ENCODE data around the gene ANKEF1.
"Not testable (repeated sequence)": the region's sequence is repeated elsewhere in the genome, so short reads cannot be mapped to it uniquely, and the experiment has no call there.

Gene ANKEF1

DNA sequence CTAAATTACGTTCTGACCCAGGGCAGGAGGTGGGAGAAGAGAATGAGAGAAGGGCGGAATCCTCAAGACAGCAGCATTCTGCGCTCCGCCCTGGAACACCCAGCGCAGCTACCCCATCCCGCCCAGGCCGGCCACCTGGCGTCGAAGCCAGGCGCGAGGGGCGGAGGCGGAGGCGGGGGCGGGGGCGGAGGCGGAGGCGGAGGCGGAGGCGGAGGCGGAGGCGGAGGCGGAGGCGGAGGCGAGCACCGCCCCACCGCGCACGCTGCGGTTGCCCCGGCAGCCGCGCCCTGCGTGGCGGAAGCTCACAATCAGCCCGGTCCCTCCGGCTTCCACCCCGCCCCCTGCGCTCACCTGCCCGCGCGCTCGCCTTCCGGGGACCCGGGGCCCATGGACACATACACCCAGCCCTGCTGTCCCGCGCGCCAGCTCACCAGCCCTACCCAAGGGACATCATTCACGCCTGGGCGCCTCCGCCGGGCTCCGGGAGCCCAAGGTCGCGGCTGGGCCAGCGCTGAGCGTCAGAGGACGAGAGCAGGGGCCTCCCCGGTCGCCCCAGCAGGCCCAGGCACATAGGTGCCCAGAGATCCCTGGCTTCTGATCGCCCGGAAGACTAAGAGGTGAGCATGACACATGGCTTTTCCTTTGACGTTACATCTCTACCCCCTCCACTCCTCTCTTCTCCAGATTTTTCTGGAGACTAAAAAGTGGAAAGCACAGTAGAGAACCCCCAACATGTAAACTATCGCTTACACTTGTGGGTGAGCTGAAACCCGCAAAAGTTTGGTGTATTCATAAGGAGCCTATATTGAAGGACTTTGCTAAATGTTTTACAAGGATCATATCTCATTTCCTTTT lies at the start of gene ANKEF1:
Gene ANKEF1 (plus strand): TSS at position 271 of the 855 bp plus-strand sequence. CDS start 3,315 bp downstream, outside the sequence.
- peak; percentile 62 for DNase-seq

DNA sequence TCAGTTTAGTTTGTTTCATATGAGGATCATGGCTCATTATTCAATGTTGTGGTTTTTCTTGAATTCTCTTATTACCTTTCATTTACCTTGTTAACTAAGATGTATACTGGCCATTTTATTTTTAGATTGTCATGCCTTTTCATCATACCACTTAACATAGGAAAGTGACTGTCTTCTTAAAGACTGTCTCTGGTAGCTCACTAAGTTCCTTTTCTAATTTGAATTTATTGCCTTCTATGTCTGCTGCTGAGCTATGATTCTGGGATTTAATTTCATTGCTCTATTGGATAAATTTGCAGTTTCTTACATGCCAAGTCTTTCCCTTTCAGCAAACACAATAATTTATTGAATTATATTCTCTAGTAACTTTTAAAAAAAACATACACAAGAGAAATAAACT lies 49.5 kb upstream of the ANKEF1 start:
- no peak for DNase-seq

DNA sequence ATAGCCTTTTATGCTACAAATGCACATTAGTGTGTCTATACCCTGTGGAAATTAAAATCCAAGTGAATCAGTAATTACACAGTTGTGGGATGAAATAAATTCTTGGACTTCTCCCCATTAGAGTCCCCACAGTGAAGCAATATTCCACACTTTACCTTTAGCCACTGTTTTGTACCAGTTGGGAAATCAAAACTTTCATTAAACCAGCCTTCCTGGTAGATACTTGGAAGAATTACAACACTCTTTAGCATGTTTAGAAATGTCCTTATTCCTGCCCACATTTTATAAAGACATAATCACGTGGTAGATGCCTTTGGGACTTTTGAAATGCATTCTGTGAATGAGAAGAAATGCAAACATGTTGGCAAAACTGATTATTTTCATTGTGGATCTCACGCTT lies 49.0 kb upstream of the ANKEF1 start:
- DNase-seq, result no peak

DNA sequence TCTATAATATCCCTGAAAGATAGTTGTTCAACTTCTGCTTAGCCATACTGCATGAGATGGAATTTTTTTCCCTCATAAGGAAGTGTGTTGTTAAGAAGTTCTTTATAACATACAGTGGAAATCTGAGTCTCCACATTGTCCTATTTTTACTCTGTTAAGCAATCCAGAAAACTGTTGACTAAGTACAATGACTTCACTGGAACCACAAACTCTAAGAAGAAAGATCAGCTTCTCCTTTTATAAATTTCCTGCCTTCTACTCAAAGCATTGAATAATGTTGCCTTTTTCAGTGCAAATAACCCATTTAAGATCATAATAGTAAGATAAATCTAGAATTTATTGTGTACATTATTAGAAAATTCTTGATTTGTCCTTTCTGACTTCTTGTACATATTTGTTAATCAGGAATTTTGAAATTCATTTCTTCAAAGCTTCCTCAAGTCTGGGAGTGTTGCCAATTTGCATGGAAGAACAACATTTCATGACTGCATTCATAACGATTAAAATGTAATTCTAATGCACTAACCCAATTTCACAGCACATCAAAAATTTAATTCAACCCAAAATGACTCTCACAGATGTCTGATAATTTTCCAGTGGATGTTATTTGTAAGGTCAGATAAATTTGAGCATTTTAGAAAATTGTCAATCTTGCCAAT lies 45.6 kb upstream of the ANKEF1 start:
- DNase-seq, result peak; percentile 94

DNA sequence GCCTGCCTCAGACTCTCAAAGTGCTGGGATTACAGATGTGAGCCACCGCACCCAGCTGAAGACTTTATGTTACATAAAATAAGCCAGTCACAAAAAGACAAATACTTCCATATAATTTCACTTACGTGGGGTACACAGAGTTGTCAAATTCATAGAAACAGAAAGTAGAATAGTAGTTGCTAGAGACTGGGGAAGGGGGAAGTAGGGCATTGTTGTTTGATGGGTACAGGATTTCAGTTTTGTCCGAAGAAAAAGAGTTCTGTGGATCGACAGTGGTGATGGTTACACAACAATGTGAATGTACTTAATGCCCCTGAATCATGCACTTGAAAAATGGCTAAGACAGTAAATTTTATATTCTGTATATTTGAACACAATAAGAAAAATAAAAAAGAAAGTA lies 41.6 kb upstream of the ANKEF1 start:
- peak; percentile 92 for DNase-seq

DNA sequence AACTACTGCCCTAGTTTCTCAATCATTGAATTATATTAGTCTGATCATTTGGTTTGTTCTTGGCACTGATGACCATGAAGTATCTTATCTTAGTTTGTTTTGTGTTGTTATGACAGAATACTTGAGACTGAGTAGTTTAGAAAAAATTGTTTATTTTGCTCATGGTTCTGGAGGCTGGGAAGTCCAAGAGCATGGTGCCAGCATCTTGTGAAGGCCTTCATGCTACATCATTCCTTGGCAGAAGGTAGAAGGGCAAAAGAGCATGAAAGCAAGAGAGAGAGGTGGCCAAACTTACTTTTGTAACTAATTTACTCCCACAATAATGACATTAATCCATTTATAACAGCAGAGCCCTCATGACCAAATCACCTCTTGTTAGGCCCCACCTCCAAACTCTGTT lies 40.1 kb upstream of the ANKEF1 start:
- DNase-seq, result no peak

DNA sequence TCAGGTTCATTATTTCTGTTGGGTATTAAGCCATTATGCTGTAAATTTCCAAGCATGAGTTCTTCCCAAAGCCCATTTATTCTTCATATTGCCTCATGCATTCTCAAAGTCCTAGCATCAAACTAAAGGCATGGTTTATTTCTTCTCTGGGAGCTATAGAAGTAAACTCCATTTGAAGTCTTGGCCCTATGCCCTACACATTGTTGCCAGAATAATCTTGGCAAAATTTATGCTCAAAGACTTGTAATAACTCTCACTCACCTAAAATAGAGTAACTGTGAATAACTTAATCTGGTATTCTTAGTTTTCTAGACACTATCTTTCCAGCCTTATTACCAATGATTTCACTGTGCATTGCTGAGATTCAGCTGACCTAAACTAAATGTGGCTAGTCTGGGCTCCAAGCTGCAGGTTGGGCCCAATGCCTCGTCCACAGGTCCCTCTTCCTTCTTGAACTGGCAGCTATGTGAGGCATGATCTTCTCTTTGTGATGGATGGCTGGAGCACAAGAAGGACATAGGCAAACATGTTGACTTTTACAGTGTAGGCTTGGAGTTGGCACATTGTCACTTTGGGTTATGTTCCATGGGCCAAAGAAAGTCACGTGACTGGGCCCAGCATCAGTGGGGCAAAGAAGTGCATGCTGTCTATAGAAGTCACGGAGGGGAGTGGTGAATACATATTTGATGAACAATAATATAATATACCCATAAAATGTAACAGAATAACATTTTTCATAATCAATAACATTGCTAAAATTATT lies 39.1 kb upstream of the ANKEF1 start:
- no peak for DNase-seq

DNA sequence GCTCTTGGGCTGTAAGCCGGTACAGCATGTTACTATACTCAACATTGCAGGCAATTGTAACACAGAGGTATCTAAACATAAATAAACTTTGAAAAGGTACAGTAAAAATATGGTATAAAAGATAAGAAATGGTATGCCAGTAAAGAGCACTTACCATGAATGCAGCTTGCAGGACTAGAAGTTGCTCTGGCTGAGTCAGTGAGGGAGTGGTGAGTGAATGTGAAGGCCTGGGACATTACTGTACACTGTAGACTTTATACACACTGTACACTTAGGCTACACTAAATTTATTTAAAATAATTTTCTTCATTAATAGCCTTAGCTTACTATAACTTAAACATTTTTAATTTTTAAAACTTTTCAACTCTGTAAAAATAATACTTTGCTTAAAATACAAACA lies 37.8 kb upstream of the ANKEF1 start:
- DNase-seq, result no peak

DNA sequence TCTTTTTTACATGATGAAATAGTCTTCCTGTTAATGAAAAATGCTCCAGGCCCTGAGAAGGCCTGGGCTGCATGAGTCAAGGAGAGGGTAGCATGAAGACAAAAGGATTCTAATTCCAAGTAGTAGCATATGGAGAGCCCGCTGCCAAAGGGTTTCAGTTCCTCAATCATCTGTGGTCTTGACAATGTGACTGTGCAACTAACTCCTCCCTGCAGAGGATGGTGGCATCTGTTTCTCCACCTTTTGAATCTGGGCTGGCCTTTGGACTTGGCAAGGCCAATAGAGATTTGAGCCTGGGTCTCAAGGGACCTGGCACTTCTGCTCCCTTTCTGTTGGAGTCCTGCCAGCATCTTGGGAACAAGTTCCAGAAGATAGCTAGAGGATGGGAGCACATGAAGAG lies 35.1 kb upstream of the ANKEF1 start:
- peak; percentile 99 for DNase-seq

DNA sequence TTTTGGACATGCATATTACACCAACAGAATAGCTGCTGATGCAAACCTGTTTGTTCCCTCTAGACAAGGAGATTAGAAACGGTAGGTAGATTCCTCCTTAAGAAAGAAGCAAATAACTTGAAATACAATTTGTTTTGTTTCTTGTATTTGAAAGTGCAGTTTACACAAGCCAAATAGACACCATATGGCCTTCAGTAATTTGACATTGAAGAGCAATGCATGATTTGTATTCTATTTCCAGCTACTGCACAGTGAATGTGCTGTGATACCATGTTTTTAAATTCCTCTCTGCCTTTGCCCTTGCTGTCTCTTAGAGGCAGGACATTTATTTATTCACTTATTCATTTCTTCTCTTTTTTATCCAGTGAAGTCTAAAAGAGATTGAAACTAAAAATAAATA lies 31.9 kb upstream of the ANKEF1 start:
- DNase-seq, result no peak

DNA sequence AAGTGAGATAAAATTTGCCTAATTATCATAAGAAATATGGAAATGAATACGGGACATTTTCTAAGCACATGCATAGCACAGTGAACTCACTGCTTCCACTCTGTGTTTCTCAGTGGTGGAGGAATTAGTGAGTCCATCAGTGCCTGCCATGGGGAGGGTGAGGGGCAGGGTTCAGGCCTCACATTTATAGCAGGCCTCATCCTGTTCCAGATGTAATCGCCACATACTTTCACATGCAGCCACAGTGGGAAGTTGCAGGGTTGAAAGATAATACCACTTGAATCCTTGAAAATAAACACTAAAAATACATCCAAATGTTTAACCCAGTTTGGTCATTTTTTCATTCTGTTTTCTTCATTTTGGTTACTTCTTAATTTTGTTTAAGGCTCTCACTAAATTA lies 29.9 kb upstream of the ANKEF1 start:
- DNase-seq, result peak; percentile 81

DNA sequence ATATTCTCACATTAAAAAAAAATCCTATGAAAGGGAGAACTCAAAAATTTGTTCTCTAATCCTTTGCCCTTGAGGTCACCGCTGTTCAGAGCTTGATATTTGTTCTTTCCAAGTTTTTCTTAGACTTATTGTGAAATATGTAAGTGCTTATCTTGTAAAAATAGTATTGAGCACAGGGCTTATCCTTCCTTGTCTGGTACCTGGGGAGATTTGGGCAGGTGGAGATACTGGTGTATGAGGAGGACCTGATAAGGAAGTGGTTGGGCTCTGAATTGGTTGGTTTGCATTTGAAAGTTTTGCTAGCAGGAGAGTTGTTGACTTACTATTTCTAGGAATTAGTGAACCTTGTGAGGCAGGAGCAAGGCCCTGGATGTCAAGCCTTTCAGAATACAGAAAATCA lies 28.9 kb upstream of the ANKEF1 start:
- DNase-seq, result peak; percentile 14

DNA sequence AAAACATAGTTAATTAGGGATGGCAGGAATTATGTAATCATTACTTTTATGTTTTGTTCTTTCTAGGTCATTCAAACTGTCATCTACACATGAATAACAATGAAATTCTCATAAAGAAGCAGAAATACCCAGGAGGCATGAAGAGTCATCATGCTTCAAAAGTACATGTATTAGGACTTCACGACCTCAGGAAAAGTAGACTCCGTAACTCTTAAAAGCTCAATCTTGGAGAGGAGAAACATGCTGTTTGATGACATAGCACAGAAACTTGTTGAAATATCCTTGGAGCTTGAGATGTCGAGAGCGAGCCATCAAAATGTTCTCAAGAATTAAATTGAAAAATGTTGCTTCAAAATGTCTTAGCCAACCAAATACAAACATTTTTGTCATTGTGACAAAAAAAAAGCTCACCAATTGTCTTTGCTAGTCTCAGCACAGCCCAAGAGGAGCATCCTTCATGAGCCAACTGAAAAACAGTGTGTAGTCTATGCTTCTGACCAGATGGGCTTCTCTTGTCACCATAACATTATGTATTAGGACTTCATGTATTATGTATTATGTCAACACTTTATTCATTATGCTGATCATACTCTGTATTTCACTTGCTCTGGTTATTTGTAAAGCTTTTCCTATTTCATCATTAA lies 28.2 kb upstream of the ANKEF1 start:
- DNase-seq, result no peak

DNA sequence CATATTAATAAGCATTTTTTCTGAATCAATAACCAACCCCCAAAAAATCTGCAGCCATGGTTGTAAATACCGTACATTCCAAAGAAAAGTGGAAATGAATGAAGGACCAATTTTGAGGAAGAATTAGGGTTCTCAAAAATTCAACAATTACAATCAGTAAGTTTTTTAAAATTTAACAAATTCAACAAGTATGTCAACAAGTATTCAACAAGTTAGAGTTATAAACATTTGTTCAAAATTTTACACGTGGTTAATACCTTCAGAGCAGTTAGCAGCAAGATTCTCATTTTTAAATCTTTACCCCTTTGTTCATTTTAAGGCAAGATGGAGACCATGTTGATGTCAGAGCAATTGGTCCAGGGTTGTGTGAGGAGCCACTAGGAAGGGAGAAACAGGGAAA lies 27.6 kb upstream of the ANKEF1 start:
- DNase-seq, result no peak

DNA sequence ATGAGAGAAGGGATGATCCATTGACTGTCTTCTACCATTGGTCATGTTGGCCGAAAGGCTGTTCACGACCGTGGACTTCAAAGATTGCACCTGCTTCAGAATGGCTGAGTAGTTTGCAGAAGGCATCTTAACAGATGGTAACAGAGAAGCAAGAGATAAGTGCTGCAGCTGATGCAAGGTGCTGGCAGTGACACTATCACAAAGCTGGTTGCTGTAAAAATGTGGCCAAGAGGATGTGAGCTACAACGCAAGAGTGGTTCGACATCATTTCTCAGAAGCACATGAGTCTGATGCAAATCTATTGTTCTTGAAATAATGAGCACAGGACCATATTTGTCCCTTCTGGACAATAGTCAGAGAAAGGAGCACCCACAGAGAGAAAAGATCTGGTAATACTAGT lies 27.0 kb upstream of the ANKEF1 start:
- no peak for DNase-seq

DNA sequence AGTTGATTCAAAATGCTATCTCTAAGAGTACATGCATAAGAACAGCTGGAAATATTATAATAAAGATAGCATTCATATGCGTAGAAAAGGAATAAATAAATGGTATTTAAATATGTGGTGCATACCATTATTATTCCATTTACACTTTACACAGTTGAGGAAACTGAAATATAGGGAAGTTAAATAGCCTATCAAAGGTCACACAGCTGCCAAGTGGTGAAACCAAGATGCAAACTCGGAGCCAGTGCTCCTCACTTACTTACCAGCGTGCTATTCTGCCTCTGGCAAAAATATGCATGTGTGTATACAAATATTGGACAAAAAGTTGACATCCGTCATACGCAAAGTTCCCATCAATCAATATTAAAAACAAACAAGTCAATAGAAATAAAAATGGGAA lies 22.3 kb upstream of the ANKEF1 start:
- DNase-seq, result peak; percentile 50

DNA sequence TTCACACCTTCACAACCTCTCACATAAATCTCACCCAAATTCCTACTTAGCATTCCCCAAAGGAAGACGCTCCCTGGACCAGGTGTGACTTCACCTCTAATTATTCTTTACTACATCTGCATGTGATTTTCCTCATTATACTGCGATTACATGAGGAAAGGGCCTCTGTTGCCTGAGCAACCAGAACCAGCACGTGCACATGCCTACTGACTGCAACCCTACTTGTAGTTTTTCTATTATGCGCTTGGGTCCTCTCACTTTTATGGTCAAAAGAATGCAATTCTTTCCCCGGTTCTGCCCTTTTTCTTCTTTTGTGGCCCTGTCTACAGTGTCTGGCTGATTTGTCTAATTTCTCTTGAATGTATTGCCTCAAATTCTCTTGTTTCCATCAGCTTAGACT lies 20.4 kb upstream of the ANKEF1 start:
- no peak for DNase-seq

DNA sequence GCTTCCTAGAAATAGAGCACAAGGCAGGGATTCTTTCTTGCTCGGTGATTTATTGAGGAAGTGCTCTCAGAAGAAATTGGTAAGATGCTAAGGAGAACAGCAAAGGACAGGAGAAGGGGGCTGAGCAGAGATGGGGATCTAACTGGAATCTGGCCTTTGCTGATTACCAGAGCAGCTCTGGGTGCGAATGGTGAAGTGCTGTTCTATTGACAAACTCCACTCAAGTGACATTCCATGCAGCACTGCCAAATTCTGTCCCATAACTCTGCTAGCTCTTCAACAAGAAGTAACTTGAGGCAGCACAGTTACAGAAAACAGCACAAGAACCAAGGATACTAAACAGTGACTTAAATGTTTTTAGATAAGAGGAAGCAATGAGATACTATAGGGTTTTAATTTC lies 13.8 kb upstream of the ANKEF1 start:
- DNase-seq, result peak; percentile 52

DNA sequence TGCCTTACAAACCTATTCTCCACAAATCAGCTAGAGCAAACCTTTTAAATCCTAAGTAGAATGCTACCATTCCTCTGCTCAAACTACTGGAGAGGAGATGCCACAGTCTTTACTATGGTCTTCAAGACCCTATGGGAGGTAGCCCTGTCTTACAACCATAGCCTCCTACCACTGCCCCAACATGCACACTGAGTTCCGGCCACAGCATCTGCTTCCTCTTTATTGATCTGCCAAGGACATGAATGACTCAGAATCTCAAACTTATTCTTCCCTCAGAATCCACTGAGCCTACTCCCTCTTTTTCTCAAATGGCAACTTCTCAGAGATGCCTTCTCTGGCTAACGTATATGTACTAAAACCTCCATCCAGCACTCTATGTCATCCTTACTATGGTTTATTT lies 12.2 kb upstream of the ANKEF1 start:
- DNase-seq, result peak; percentile 92

DNA sequence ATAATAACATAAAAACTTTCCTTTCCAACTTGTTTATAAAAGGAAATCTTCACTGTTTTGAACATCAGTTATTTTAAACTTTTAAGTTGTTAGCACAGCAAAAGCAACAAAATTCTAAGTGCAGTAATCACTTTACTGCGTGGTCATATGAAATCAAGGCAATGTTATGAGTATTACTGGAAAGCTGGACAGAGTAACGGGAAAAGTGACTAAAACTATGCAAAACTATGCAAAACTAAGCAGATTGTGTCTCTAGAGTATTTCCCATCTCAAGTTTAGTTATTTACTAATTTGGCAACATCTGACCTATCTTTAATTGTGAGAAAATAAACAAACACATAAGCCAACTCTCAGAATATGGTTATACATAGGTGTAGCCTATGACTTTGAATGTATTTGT lies 10.9 kb upstream of the ANKEF1 start:
- DNase-seq, result no peak

DNA sequence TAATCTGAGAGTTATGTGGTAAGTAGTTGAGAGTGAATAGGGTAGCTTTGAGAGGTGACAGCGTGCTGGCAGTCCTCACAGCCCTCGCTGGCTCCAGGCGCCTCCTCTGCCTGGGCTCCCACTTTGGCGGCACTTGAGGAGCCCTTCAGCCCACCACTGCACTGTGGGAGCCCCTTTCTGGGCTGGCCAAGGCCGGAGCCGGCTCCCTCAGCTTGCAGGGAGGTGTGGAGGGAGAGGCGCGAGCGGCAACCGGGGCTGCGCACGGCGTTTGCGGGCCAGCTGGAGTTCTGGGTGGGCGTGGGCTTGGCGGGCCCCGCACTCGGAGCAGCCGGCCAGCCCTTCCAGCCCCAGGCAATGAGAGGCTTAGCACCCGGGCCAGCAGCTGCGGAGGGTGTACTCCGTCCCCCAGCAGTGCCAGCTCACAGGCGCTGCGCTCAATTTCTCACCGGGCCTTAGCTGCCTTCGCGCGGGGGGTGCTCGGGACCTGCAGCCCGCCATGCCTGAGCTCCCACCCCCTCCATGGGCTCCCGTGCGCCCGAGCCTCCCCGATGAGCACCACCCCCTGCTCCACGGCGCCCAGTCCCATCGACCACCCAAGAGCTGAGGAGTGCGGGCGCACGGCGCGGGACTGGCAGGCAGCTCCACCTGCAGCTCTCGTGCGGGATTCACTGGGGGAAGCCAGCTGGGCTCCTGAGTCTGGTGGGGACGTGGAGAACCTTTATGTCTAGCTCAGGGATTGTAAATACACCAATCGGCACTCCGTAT lies 3.2 kb upstream of the ANKEF1 start:
- not testable (repeated sequence) for DNase-seq

DNA sequence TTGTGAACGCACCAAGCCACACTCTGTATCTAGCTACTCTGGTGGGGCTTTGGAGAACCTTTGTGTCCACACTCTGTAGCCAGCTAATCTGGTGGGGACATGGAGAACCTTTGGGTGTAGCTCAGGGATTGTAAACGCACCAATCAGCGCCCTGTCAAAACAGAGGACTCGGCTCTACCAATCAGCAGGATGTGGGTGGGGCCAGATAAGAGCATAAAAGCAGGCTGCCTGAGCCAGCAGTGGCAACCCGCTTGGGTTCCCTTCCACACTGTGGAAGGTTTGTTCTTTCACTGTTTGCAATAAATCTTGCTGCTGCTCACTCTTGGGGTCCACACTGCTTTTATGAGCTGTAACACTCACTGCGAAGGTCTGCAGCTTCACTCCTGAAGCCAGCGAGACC lies 2.5 kb upstream of the ANKEF1 start:
- not testable (repeated sequence) for DNase-seq

All from MV-4-11 (cell line).